ENCODE data around the gene MAP3K15. TPM values are rescaled to one million over a fixed set of nuclear protein-coding genes. Genes with fewer than 3 reads are reported as not detected.
"Not testable (repeated sequence)": the region's sequence is repeated elsewhere in the genome, so short reads cannot be mapped to it uniquely, and the experiment has no call there.

MAP3K15 gene
- total RNA-seq, 2 experiments from 2014 or later: 0.14 TPM; not detected in 1

DNA sequence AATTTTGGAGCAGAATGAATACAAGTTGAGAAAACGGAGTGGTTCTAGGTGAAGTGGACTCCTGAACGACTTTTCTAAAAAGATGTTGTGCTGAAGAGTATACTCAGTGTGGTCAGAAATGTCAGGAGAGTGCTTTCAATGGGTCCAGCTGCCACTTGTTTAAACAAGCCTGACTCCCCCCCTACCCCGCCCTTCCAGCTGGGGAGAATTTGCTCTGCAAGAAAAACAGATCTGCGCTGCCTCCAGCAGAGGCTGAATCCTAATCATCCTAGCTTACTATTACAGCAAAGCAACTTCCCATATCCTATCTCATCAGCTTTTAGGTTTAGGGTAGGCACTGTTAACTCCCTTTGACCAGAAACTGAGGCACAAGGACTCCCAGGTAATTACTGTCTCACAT is 1.9 kb downstream of the MAP3K15 start:
- no peak overlapping the region for H3K27ac Mint-ChIP-seq

DNA sequence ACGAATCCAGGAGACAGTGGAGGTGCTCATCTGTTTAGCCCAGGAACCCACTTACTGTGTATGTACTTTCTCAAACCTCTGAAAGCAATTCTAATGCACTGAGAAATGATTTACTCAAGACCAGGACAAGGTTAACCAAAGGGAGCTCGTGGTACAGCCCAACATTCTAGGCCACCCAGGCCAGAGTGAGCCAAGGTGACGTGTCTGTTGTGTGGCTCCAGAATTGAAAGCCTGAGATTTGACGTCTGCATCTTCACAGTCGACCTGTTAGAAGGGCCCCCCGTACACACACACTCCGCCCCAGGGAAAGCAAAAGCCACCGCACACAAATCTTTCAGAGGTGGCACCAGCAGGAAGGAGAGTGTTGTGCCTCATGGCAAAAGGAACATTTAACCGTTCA is 2.3 kb downstream of the MAP3K15 start:
- H3K4me1 Mint-ChIP-seq (ENCODE audit: low read depth): peaks cover 7% of the 10 kb centered on the region
- no peak overlapping the region for H3K27ac Mint-ChIP-seq
- intact Hi-C loops (cut with DNase I, micrococcal nuclease): no loop called here
- Histone ChIP-seq H3K36me3 (ENCODE audit: insufficient read depth, low read length) (no peaks in the 10 kb centered on the region), H3K27me3 (ENCODE audit: control insufficient read depth in 1 of 2, insufficient read depth in 2 of 2, low read length in 2 of 2) (peaks cover 5 to 6% of the 10 kb centered on the region in 2 experiments), H3K4me1 (ENCODE audit: insufficient read depth, low read length) (peaks cover 6% of the 10 kb centered on the region), H3K27ac (ENCODE audit: low read depth in 1 of 2, low read length in 2 of 2) (no peak overlapping the region), H3K9me3 (ENCODE audit: control insufficient read depth in 1 of 2, insufficient read depth in 1 of 2, low read length in 2 of 2) (no peaks in the 10 kb centered on the region), H3K4me3 (ENCODE audit: low read length) (no peak overlapping the region)
- H3K4me3 Mint-ChIP-seq: no peak overlapping the region
- ChIA-PET POLR2A (no interaction called here), CTCF (no interaction called here)
- DNase-seq (no peak), ATAC-seq (ENCODE audit: poor library complexity) (peak; percentile 24)
- no peaks in the 10 kb centered on the region for H3K36me3 Mint-ChIP-seq (ENCODE audit: low read depth)
- TF ChIP-seq, protein P1, sequence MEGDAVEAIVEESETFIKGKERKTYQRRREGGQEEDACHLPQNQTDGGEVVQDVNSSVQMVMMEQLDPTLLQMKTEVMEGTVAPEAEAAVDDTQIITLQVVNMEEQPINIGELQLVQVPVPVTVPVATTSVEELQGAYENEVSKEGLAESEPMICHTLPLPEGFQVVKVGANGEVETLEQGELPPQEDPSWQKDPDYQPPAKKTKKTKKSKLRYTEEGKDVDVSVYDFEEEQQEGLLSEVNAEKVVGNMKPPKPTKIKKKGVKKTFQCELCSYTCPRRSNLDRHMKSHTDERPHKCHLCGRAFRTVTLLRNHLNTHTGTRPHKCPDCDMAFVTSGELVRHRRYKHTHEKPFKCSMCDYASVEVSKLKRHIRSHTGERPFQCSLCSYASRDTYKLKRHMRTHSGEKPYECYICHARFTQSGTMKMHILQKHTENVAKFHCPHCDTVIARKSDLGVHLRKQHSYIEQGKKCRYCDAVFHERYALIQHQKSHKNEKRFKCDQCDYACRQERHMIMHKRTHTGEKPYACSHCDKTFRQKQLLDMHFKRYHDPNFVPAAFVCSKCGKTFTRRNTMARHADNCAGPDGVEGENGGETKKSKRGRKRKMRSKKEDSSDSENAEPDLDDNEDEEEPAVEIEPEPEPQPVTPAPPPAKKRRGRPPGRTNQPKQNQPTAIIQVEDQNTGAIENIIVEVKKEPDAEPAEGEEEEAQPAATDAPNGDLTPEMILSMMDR (IDR thresholded peaks at IDR 0.05): no peak
- H3K9me3 Mint-ChIP-seq: no peaks in the 10 kb centered on the region
- peaks cover 23% of the 10 kb centered on the region for H3K27me3 Mint-ChIP-seq

More for the DNA sequence above, 1.9 kb downstream of the MAP3K15 start:
- TF ChIP-seq, protein P1 (IDR thresholded peaks at IDR 0.05): no peak
- DNase-seq: no peak
- peaks cover 6% of the 10 kb centered on the region in 2 experiments for H3K27me3 ChIP-seq (ENCODE audit: control insufficient read depth in 1 of 2, insufficient read depth in 2 of 2, low read length in 2 of 2)
- peaks cover 7% of the 10 kb centered on the region for H3K4me1 Mint-ChIP-seq (ENCODE audit: low read depth)
- no peak overlapping the region for H3K4me3 ChIP-seq (ENCODE audit: low read length)
- peaks cover 27% of the 10 kb centered on the region for H3K27me3 Mint-ChIP-seq
- no peaks in the 10 kb centered on the region for H3K9me3 Mint-ChIP-seq
- no peaks in the 10 kb centered on the region for H3K36me3 Mint-ChIP-seq (ENCODE audit: low read depth)
- peaks cover 6% of the 10 kb centered on the region for H3K4me1 ChIP-seq (ENCODE audit: insufficient read depth, low read length)
- no peaks in the 10 kb centered on the region for H3K9me3 ChIP-seq (ENCODE audit: control insufficient read depth in 1 of 2, insufficient read depth in 1 of 2, low read length in 2 of 2)
- ATAC-seq (ENCODE audit: poor library complexity): no peak
- intact Hi-C loops (cut with DNase I, micrococcal nuclease): no loop called here
- H3K27ac ChIP-seq (ENCODE audit: low read depth in 1 of 2, low read length in 2 of 2): no peak overlapping the region
- no peaks in the 10 kb centered on the region for H3K36me3 ChIP-seq (ENCODE audit: insufficient read depth, low read length)
- peak overlapping the region; percentile 66 for H3K4me3 Mint-ChIP-seq
- CTCF ChIA-PET: no interaction called here
- POLR2A ChIA-PET: no interaction called here

DNA sequence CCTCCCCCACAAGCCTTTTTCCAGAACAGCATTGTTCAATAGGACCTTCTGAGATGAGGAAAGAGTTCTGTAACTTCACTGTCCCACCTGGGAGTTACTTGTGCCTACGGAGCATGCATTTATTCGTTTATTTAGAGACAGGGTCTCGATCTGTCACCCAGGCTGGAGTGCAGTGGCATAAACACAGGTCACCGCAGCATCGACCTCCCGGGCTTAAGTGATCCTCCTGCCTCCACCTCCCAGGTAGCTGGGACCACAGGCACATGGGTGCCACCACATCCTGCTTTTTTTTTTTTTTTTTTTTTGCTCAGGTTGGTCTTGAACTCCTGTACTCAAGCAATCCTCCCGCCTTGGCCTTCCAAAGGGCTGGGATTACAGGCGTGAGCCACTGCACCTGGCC is 2.9 kb downstream of the MAP3K15 start:
- no peak overlapping the region for H3K27ac ChIP-seq (ENCODE audit: low read depth in 1 of 2, low read length in 2 of 2)
- TF ChIP-seq, protein P1 (IDR thresholded peaks at IDR 0.05): no peak
- no peak for DNase-seq
- ChIA-PET CTCF (no interaction called here), POLR2A (no interaction called here)
- H3K27ac Mint-ChIP-seq: no peak overlapping the region
- H3K36me3 Mint-ChIP-seq (ENCODE audit: low read depth): no peaks in the 10 kb centered on the region
- H3K4me1 Mint-ChIP-seq (ENCODE audit: low read depth): peaks cover 7% of the 10 kb centered on the region
- H3K27me3 ChIP-seq (ENCODE audit: control insufficient read depth in 1 of 2, insufficient read depth in 2 of 2, low read length in 2 of 2): peaks cover 0 to 6% of the 10 kb centered on the region in 2 experiments
- intact Hi-C loops (cut with DNase I, micrococcal nuclease): no loop called here
- peaks cover 17% of the 10 kb centered on the region for H3K27me3 Mint-ChIP-seq
- H3K9me3 Mint-ChIP-seq: no peaks in the 10 kb centered on the region
- H3K4me3 ChIP-seq (ENCODE audit: low read length): no peak overlapping the region
- no peak overlapping the region for H3K4me3 Mint-ChIP-seq
- H3K9me3 ChIP-seq (ENCODE audit: control insufficient read depth in 1 of 2, insufficient read depth in 1 of 2, low read length in 2 of 2): no peaks in the 10 kb centered on the region
- ATAC-seq (ENCODE audit: poor library complexity): no peak
- no peaks in the 10 kb centered on the region for H3K36me3 ChIP-seq (ENCODE audit: insufficient read depth, low read length)
- peaks cover 6% of the 10 kb centered on the region for H3K4me1 ChIP-seq (ENCODE audit: insufficient read depth, low read length)

DNA sequence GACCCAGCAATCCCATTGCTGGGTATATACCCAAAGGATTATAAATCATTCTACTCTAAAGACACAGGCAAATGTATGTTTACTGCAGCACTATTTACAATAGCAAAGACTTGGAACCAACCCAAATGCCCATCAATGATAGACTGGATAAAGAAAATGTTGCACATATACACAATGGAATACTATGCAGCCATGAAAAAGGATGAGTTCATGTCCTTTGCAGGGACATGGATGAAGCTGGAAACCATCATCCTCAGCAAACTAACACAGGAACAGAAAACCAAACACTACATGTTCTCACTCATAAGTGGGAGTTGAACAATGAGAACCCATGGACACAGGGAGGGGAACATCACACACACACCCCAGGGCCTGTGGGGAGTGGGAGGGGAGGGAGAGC is 3.5 kb downstream of the MAP3K15 start:
- POLR2A ChIA-PET; H3K9me3 Mint-ChIP-seq; ATAC-seq (ENCODE audit: poor library complexity); H3K27ac Mint-ChIP-seq; DNase-seq; H3K4me3 ChIP-seq (ENCODE audit: low read length); H3K27ac ChIP-seq (ENCODE audit: low read depth in 1 of 2, low read length in 2 of 2); H3K4me1 Mint-ChIP-seq (ENCODE audit: low read depth); H3K4me3 Mint-ChIP-seq; intact Hi-C loops (cut with DNase I, micrococcal nuclease); H3K4me1 ChIP-seq (ENCODE audit: insufficient read depth, low read length); H3K36me3 ChIP-seq (ENCODE audit: insufficient read depth, low read length); CTCF ChIA-PET; H3K36me3 Mint-ChIP-seq (ENCODE audit: low read depth); H3K27me3 ChIP-seq (ENCODE audit: control insufficient read depth in 1 of 2, insufficient read depth in 2 of 2, low read length in 2 of 2); H3K9me3 ChIP-seq (ENCODE audit: control insufficient read depth in 1 of 2, insufficient read depth in 1 of 2, low read length in 2 of 2): not testable (repeated sequence)
- peaks cover 14% of the 10 kb centered on the region for H3K27me3 Mint-ChIP-seq
